ENCODE results near the gene CCDC107. TPM values are rescaled to one million over a fixed set of nuclear protein-coding genes. Genes with fewer than 3 reads are reported as not detected.
A peak's percentile ranks its signal among the peaks of the same experiment; 100 is the strongest.

The CCDC107 gene
- total and polyA plus RNA-seq, 9 of the 15 experiments (the other 6 are each of a cell fraction or from before 2014, with no cell fraction given): 0.35 to 11.3 (median 6.9) TPM; not detected in 1

DNA sequence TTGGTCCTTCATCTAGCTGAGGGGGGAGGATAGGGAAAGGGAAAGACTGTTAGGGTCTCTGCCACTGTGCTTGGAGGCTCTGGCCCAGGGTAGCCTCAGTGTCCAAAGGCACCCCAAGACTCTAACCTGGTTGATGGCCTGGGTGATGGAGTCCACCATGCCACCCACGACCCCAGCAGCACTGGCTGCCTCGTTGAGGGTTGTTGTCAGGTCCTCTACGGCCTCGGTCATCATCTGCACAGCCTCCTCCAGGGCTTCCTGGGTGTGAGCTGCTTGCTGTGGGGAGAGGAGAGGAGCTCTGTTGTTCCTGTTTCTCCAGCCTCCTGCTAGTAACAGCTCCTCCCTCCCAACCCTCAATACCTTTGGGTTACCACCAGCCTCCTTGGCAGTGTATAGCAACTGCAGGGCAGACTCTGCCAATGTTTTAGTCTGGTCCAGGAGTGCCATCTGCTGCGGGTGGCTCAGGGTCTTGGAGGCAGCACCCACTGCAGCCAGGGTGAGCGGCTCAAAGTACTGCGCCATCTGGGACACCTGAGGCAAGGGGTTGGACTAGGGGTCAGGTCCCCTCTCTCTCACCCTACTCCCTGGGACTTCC is 47.8 kb downstream of the CCDC107 start:
- intact Hi-C loops (cut with micrococcal nuclease): no loop called here
- no peak overlapping the region for H3K4me2 ChIP-seq (ENCODE audit: insufficient read depth, low read length)
- ATAC-seq (no peak), DNase-seq (ENCODE audit: extremely low read depth in 1 of 4, low spot score in 3 of 4) (no peak), FAIRE-seq (no peak)
- H3K79me2 ChIP-seq (ENCODE audit: control insufficient read depth, insufficient read depth, low read length): no peaks in the 10 kb centered on the region
- no peak overlapping the region for H2AFZ ChIP-seq (ENCODE audit: low read depth, low read length)
- in situ Hi-C loops (cut with MboI): no loop called here
- TSS peak; percentile 51 for BruUV-seq (replicated peaks)
- ChIA-PET POLR2A (interaction anchor here (0.6 to 1.7 kb wide), 9 partner anchors 8 to 30 kb away, joined by 3 to 6 read pairs (median 3); partner anchors contain the start of gene TPM2), CTCF (ENCODE audit: low intra/inter-chr PET ratio) (no interaction called here)
- TF ChIP-seq MTA3 (IDR thresholded peaks at IDR 0.05; ENCODE audit: borderline replicate concordance) (no peak), CC2D1A (IDR thresholded peaks at IDR 0.05) (no peak), EHMT2 (IDR thresholded peaks at IDR 0.05) (no peak)
- TF ChIP-seq, protein P1, sequence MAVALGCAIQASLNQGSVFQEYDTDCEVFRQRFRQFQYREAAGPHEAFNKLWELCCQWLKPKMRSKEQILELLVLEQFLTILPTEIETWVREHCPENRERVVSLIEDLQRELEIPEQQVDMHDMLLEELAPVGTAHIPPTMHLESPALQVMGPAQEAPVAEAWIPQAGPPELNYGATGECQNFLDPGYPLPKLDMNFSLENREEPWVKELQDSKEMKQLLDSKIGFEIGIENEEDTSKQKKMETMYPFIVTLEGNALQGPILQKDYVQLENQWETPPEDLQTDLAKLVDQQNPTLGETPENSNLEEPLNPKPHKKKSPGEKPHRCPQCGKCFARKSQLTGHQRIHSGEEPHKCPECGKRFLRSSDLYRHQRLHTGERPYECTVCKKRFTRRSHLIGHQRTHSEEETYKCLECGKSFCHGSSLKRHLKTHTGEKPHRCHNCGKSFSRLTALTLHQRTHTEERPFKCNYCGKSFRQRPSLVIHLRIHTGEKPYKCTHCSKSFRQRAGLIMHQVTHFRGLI (CRISPR knock-in tag; IDR thresholded peaks at IDR 0.05): no peak
- TF ChIP-seq, protein P2, sequence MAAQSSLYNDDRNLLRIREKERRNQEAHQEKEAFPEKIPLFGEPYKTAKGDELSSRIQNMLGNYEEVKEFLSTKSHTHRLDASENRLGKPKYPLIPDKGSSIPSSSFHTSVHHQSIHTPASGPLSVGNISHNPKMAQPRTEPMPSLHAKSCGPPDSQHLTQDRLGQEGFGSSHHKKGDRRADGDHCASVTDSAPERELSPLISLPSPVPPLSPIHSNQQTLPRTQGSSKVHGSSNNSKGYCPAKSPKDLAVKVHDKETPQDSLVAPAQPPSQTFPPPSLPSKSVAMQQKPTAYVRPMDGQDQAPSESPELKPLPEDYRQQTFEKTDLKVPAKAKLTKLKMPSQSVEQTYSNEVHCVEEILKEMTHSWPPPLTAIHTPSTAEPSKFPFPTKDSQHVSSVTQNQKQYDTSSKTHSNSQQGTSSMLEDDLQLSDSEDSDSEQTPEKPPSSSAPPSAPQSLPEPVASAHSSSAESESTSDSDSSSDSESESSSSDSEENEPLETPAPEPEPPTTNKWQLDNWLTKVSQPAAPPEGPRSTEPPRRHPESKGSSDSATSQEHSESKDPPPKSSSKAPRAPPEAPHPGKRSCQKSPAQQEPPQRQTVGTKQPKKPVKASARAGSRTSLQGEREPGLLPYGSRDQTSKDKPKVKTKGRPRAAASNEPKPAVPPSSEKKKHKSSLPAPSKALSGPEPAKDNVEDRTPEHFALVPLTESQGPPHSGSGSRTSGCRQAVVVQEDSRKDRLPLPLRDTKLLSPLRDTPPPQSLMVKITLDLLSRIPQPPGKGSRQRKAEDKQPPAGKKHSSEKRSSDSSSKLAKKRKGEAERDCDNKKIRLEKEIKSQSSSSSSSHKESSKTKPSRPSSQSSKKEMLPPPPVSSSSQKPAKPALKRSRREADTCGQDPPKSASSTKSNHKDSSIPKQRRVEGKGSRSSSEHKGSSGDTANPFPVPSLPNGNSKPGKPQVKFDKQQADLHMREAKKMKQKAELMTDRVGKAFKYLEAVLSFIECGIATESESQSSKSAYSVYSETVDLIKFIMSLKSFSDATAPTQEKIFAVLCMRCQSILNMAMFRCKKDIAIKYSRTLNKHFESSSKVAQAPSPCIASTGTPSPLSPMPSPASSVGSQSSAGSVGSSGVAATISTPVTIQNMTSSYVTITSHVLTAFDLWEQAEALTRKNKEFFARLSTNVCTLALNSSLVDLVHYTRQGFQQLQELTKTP (IDR thresholded peaks at IDR 0.05; ENCODE audit: low read depth in 1 of 2, partially characterized antibody in 2 of 2): no peak
- TF ChIP-seq, protein P3, sequence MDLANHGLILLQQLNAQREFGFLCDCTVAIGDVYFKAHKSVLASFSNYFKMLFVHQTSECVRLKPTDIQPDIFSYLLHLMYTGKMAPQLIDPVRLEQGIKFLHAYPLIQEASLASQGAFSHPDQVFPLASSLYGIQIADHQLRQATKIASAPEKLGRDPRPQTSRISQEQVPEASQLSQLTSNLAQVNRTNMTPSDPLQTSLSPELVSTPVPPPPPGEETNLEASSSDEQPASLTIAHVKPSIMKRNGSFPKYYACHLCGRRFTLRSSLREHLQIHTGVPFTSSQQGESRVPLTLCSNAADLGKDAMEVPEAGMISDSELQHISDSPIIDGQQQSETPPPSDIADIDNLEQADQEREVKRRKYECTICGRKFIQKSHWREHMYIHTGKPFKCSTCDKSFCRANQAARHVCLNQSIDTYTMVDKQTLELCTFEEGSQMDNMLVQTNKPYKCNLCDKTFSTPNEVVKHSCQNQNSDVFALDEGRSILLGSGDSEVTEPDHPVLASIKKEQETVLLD (IDR thresholded peaks at IDR 0.05): no peak
- WGBS (ENCODE audit: insufficient coverage, low coverage, missing lambda C conversion rate): 92% methylated on average over 6 of the region's 7 CpGs
- H3K27me3 ChIP-seq (ENCODE audit: control insufficient read depth in 2 of 2, insufficient read depth in 2 of 2, low read length in 2 of 2): no peaks in the 10 kb centered on the region
- no peaks in the 10 kb centered on the region for H3K4me1 ChIP-seq (replicated peaks in 1 of 2; ENCODE audit: control insufficient read depth in 2 of 2, insufficient read depth in 2 of 2, low read length in 2 of 2)
- peaks cover 92% of the 10 kb centered on the region for H3K36me3 ChIP-seq (ENCODE audit: control insufficient read depth, insufficient read depth, low read length)
- no peaks in the 10 kb centered on the region for H4K20me1 ChIP-seq (replicated peaks; ENCODE audit: control insufficient read depth, insufficient read depth, low read length)
- no peak overlapping the region for H3K9ac ChIP-seq (ENCODE audit: insufficient read depth in 1 of 2, low read depth in 2 of 2, low read length in 2 of 2)
- H3K4me3 ChIP-seq: no peak overlapping the region
- peaks cover 3% of the 10 kb centered on the region for H3K9me1 ChIP-seq (ENCODE audit: control insufficient read depth, insufficient read depth, low read length)
- no peaks in the 10 kb centered on the region for H3K9me3 ChIP-seq (replicated peaks; ENCODE audit: control insufficient read depth, insufficient read depth, low read depth, low read length)
- no peak overlapping the region for H3K27ac ChIP-seq (ENCODE audit: extremely low read depth, low read depth, low read length)

Measured in K562 (cell line).